ENCODE results near the gene EPHA8. TPM values are rescaled to one million over a fixed set of nuclear protein-coding genes. Genes with fewer than 3 reads are reported as not detected.

The EPHA8 gene
- total RNA-seq, 1 experiment from 2014 or later, result not detected

DNA sequence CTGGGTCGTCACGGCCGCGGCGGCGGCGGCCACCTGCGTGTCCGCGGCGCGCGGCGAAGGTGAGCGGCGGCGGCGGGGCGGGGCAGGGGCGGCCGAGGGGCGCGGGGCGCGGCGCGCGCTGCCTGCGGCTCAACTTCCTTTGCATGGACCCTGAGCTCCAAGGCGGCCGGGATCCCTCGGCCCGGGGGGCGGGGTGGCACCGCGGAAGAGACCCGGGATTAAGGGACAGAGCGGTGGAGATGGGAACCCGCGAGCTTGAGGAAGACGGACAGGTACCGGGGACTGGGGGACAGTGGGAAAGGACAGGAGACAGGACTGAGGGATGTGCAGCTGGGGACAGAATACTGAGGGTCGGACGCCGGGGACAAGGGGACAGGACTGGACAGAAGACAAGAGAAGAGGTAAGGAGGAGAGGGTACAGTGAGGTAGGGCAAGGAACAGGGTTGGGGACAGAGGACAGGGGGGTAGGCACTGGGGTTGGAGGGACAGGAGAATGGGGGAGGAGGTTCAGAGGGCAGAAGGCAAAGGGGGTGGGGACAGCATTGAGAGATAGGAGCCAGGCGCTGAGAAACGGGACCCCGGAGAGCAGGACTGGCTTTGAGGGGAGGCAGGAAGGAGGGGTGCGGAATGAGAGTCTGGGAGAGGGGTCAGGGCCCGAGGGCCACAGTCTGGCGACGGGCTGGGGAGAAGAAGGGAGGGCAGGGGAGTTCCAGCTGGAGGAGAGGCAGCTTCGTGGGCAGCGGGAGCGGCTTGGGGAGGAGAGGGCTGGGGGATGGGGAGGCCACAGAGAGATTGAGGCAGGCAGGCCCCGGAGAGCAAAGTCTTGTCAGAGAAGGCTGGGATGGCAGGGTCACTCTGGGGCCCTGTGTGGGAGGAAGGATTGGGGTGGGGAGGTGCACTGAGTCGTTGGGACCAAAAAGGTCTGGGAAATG, 648 bp downstream of the EPHA8 start:
- no peak for DNase-seq (ENCODE audit: low read depth)

DNA sequence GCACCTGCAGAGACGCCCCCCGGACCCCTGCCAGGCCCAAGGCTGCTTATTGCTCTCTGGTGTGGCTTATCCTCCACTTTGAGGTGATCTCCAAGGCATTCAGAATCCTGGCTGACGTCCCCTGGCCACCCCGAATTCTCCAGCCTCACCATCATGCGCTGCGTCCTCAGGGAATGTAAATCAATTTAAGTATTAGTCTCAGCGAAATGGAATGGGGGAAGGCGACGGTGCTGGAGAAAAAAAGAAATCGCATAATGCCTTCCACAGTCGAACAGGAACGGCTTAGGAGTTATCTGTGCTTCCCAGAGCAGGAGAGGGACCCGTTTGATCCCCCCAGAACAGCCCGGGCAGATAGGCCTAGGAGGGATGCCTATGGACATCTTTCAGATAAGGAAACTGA, 2.9 kb downstream of the EPHA8 start:
- DNase-seq (ENCODE audit: low read depth), result no peak

DNA sequence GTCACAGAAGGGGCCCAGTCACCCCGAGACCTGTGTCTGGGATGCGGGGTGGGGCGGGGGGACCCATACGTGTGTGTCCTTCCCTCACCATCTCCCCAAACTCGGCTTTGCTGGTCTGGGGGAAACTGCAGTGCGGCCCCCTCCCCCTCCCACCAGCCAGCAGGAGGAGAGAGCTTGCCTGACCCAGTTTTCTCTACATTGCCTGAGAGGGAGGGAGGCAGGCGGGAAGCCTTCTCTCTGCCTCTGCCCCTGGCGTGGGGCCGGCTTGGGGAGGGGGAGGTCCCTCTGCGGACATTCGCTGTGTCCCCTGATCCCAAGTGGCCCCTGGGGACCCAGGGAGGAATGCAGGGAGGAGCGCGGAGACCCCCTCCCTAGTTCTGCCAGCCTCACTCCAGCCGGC, 3.9 kb downstream of the EPHA8 start:
- no peak for DNase-seq (ENCODE audit: low read depth)

DNA sequence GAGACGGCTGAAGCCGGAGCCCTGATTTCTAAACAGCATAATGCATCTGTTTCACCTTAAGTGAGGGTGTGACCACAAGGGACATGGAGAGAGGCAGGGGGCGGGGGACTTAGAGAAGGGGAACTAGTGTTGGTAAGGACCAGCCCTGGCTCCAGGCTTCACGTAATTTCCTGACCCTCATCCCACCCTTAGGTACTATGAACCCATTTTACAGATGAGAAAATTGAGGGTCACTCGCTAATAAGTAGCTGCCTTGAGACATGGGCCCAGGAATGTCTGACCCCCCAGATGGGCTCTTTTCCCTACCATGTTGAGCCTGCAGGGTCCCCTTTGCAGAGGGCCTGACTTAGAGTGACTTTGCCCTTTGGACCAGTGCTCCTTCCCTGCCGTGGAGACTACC, 4.7 kb downstream of the EPHA8 start:
- DNase-seq (ENCODE audit: low read depth), result no peak

DNA sequence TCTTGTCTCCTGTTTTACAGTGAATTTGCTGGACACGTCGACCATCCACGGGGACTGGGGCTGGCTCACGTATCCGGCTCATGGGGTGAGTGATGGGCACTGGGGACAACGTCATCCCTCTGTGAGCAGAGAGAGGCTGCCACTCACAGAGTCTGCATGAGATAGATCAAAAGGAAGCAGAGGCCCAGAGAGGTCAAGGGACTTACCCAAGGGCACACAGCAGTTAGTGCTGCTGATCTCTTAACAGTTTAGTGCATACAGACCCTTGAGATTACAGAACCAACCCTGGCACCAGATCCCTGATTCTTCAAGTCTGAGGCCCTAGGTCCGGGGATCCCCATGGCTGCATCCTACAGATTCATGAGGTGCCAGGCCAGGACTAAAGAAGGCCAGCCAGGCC, 6.0 kb downstream of the EPHA8 start:
- no peak for DNase-seq (ENCODE audit: low read depth)

DNA sequence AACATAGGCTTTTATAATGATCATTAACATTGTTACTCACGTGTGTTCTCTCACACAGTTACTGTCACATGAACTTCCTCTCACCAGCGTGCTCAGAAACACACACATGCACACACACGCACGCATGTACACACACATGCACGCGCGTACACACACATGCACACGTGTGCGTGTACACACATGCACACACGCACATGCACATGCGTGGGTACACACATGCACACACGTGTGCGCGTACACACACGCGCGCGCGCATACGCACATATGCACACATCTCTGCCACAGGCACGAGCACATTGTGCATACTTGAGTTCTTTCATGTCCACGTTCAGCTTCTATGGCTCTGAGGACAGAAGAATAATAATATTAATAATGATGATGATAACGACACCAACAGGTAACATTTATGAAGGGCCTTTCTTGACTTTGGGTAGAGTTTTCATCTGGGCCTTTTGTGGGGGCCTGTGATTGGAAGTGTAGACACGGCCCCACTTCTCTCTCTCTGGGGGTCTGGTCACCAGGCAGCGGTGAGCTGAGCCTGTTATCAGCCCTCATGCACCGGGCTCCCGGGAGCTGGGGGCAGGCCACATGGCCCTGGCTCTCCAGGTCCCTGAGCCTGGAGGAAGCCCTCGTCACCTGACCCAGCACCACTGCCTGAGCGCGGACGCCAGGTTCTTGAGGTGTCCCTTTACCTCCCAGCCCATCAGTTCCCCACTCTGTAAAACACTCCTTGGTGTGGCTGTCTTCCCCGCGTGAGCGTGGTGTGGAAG, 7.0 kb downstream of the EPHA8 start:
- DNase-seq (ENCODE audit: low read depth), result no peak

DNA sequence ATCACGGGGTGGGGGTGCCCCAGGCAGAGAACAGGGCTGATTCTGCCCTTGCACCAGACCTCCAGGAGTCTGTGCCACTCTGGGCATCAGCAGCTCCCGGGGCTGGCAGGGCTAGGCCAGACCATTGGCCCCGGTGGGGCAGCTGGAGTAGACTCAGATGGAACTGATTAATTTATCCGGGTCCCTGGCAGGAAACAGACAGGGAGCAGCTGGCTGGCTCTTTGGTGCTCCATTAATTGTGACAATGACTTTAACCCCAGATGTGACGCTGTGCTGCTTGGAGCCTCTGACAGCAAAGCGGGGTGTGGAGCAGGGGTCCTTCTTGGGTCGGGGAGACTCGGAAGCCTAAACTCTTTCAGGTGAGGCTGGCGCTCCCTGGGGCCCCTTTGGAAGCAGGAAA, 9.5 kb downstream of the EPHA8 start:
- DNase-seq (ENCODE audit: low read depth), result no peak

DNA sequence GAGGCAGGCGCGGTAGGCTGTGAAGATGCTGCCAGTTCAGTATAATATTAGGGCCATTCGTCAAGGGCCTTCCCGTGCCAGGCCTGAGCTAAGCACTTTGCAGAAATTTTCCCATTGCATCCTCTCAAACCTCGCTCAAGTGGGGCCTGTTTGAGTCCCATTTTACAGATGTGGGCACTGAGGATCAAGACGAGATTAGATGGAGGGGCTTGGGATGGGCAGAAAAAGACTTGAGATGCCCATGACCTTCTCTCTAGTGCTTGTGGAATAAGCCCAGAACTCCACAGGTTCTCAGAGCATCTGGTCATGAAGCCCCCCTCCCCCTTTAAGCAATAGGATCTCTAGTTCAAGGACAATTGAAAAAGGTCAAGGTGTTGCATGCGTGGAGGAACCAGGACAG, 9.9 kb downstream of the EPHA8 start:
- DNase-seq (ENCODE audit: low read depth), result no peak

DNA sequence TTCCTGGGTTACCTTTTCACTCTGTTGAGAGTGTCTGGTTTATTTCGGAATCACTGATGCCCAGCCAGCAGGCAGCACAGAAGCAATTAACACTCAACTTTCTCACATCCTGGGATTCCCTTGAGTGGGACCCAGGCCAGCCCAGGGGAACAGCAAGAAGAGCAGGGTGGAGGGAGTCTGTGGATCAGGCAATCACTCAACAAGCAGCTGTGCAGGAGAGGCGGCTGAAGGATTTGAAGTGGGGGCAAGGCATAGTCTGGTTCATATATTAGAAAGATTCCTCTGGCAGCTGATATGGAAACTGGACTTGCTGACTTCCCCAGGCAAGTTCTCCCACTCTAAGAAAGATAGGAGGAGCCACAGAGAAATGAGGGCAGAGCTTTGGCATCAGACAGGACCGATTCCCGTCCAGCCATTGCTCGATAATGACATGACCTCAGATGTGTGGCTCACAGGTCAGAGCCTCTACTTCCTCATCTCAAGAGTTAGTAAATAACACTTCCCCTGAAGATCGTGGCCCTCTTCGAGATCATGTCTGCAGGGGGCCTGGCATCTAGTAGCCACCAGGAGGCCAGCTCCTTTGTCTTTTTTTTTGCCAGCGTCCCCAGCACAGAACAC, 12.4 kb downstream of the EPHA8 start:
- DNase-seq (ENCODE audit: low read depth), result no peak

DNA sequence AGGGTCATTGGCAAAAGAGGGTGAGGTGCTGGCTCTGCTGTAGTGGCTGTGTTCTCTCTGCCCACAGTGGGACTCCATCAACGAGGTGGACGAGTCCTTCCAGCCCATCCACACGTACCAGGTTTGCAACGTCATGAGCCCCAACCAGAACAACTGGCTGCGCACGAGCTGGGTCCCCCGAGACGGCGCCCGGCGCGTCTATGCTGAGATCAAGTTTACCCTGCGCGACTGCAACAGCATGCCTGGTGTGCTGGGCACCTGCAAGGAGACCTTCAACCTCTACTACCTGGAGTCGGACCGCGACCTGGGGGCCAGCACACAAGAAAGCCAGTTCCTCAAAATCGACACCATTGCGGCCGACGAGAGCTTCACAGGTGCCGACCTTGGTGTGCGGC, 12.9 kb downstream of the EPHA8 start:
- DNase-seq (ENCODE audit: low read depth), result no peak

DNA sequence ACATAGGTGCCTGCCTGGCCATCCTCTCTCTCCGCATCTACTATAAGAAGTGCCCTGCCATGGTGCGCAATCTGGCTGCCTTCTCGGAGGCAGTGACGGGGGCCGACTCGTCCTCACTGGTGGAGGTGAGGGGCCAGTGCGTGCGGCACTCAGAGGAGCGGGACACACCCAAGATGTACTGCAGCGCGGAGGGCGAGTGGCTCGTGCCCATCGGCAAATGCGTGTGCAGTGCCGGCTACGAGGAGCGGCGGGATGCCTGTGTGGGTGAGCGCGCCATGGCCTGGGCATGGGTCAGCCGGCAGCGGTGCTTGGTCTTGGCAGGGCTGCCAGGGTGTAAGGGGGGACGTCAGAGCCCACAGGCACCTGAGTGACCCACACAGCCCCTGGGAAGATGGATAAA, 13.3 kb downstream of the EPHA8 start:
- no peak for DNase-seq (ENCODE audit: low read depth)

DNA sequence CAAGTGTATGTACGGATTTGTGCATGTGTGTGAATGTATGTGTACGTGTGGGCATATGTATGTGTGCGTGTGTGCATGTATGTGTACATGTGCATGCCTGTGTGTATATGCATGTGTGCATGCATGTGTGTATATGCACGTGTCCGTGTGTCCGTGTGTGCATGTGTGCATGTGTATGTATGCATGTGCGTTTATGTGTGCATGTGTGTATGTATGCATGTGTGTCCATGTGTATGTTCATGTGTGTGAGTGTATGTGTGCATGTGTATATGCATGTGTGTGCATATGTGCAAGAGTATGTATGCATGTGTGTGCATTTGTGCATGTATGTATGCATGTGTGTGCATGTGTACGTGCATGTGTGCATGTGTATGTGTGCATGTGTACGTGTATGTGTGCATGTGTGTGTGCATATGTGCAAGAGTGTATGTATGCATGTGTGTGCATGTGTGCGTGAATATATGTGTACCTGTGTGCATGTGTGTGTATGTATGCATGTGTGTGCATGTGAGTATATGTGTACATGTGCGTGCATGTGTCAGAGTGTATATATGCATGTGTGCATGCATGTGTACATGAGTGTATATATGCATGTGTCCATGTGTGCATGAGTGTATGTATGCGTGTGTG, 15.6 kb downstream of the EPHA8 start:
- no peak for DNase-seq (ENCODE audit: low read depth)

DNA sequence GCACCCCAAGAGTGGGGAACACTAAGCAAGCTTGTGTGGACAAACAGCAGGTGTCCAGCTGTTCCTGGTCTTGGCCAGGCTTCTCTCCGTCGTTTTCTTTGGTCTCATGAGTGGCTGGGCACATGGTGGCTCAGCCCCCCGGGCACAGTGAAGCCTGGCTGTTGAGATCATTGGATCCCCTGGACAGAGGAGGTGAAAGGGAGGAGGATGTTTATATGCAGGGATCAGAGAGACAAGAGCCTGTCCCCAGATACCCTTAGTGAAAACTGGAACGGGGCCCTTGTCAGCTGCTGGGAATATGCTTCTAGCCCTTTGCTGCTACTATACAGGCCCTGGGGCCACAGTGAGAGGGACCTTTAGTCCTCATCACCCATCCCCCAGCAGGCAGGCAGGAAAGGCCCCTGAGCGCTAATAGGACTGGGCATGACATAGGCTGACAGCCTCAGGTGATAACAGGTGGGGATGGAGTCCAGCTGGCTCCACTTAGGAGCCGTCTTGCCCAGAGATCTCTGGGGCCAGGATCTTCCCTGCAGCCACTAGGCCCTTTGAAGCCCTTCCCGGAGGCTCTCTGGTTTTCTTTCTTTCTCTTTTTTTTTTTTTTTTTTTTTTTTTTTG, 16.4 kb downstream of the EPHA8 start:
- DNase-seq (ENCODE audit: low read depth), result no peak

DNA sequence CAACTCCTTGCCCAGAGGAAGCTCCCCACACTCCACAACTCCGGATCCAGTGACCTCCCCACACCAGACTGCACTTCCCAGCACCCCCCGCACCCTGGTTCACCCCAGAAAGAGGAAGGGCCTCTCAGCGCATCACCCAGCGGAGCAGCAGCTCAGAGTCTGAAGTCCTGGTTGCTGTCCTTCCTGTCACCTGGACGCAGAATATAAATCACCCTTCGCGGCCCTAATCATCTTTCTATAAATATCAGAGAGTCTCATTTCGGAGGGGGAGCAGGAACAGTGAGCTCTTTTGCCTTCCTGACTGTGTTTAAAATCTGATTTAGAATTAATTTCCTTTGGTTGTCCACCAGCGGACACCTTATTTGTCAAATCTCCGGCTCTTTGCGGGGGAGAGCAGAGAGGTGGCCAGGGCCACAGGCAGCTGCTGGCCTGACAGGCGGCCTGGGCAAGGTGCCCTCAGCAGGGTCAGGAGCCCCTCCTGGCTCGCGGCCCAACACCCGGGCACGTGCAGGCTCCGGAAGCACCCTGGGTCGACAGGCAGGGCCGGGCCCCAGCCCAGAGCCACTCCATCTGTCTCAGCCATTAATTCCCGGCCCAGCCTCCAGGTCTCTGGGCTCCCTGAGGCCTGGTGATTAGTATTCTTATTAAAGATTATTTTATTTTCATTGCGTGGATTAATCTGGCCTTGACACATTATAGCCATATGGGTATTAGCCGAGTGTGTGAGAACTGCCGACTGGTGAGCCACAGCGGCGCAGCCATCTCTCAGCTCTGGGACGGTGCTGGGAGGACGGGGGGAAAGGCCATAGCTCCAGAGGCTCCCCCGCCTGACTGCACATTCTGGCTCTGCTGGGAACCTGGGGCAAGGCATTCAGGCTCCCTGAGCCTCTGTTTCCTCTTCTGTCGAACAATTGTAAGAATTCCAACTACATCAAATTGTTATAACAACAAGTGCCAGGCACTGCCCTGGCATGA, 19.7 kb downstream of the EPHA8 start:
- DNase-seq (ENCODE audit: low read depth), result no peak

DNA sequence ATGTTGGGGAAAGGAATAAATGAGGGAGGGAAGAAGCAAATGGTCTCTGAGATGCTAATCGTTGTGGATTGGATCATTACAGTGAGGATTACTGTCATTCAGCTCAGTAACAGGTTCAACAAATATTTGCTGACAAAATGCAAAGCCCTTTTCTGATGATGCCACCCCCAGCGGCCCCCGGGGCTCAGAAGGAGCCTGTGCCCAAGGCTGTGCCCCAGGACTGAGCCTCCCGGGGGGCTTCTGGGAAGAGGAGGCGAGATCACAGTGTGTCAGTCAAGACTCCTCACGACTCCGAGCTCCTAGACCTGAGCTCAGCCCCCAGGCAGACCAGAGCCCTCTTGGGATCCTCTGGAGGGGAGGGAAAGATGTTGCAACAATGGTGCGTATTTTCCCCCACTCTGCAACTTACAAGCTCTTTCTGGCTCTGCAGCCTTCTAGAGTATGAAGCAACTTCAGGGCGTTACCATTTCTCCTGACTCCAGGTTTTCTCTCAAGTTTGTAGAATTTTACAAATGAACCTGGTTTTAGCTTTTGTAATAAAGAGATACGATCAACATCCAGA, 20.8 kb downstream of the EPHA8 start:
- DNase-seq (ENCODE audit: low read depth), result no peak

DNA sequence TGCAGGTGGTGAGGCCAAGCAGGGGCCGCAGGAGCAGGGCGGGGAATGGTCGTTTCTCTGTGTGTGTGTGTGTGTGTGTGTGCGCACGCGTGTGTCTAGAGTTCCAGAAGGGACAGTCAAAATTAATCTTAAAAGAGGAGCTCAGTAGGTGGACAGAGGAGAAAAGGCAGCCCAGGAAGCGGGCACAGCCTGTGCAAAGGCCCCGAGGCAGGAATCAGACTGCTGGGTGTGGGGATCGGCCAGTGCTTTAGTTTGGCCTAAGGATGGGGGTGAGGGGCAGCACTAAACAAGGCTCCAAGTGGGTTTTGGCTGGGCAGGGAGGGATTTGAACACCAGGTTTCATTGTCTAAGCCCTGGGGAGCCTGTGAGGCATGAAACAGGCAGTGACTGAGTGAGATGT, 21.7 kb downstream of the EPHA8 start:
- no peak for DNase-seq (ENCODE audit: low read depth)

DNA sequence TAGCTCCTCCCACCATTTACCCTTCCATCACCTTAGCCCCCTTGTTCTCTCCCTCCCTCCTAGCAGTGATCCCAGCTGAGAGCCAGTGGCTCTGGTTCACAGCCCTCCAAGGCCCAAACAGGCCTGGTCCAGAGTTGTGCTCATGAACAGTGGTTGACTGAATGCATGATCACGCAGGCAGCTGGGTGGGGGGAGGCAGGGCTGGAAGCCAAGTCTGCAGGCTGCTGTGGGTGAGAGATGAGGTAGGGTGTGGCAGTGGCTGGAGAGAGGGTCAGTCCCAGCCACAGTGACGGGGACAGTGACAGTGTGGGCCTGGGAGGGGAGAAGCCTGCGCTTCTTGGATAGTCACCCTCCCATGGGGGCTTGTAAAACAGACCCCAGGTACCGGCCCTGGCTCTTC, 22.2 kb downstream of the EPHA8 start:
- DNase-seq (ENCODE audit: low read depth), result no peak

DNA sequence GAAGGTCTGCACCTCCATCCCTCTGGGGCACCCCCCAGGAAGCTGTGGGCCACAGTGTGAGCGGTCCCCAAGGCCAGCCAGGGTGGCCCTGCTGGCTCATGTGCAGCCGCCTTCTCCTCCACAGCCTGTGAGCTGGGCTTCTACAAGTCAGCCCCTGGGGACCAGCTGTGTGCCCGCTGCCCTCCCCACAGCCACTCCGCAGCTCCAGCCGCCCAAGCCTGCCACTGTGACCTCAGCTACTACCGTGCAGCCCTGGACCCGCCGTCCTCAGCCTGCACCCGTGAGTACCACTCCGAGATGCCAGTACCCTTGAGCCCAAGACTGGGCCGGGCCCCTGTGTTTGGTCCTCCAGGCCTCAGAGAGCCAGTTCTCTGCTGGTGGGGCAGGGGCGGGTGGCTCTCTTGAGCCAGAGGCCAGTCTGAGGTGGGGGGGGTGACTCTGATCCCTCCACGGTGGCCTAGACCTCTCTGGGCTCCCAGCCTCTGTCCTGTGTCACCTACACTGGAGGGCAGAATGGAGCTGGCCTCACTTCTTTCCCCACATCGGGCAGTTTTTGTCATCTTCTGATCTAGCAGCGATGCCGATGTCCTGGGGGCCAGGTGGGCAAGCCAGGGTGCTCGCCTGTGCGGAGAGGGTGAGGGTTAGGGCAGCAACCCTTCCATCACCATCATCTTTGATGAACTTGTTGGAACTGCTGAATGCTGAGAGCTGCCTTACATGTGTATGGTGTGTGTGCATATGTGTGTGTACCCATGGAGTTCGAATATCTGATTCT, 23.3 kb downstream of the EPHA8 start:
- DNase-seq (ENCODE audit: low read depth), result no peak

DNA sequence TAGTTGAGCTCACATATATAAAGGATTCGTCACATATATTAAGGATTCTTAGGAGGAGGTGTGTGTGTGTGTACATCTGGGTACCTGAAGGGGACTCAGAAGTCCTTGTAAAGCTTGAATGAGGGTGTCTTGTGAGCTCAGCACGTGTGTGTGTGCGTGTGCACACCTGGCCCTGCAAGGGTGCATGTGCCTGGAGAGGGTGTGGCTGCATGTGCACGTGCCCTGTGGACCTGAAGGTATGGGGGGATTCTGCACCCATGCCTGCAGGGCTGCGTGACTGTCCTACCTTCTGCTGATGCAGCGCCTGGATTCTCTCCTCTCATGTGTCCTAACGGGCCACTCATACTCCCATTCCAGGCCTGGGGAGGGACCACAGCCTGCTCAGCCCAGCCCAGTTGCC, 24.0 kb downstream of the EPHA8 start:
- no peak for DNase-seq (ENCODE audit: low read depth)

Data from HT1080 (cell line).